ENCODE results near the gene CHRNA9. TPM values are rescaled to one million over a fixed set of nuclear protein-coding genes. Genes with fewer than 3 reads are reported as not detected.

The CHRNA9 gene
- total and polyA plus RNA-seq, 2 experiments from 2014 or later, result 0.50 to 1.6 TPM

GRCh38 chr4:40333921-40334352, 1.2 kb upstream of the CHRNA9 start:
- no peak for TF ChIP-seq EZH2phosphoT487 (IDR thresholded peaks at IDR 0.05; ENCODE audit: low read depth, severe bottlenecking, unreplicated experiment)
- TF ChIP-seq CTCF (IDR thresholded peaks at IDR 0.05; ENCODE audit: poor library complexity), result no peak
- no peak for TF ChIP-seq EZH2 (IDR thresholded peaks at IDR 0.05; ENCODE audit: borderline replicate concordance)
- WGBS (ENCODE audit: low lambda C conversion rate, missing lambda C conversion rate), result 55% methylated on average over 8 of the region's 8 CpGs
- H3K9me2 ChIP-seq (replicated peaks; ENCODE audit: insufficient read depth), result no peaks in the 10 kb centered on the region
- no peak overlapping the region for H3K4me2 ChIP-seq
- H3K27ac ChIP-seq, result no peak overlapping the region
- H3K36me3 ChIP-seq (replicated peaks; ENCODE audit: insufficient read depth, low read depth), result no peaks in the 10 kb centered on the region
- H4K20me1 ChIP-seq (ENCODE audit: insufficient read depth, poor library complexity, severe bottlenecking), result no peaks in the 10 kb centered on the region
- H3K9me3 ChIP-seq (ENCODE audit: low read depth), result no peaks in the 10 kb centered on the region
- no peaks in the 10 kb centered on the region for H3K79me2 ChIP-seq
- no peaks in the 10 kb centered on the region for H3K4me1 ChIP-seq (ENCODE audit: insufficient read depth)
- no peaks in the 10 kb centered on the region for H3K27me3 ChIP-seq
- peak; percentile 36 for DNase-seq (ENCODE audit: low spot score)
- no peak overlapping the region for H2AFZ ChIP-seq
- no peak overlapping the region for H3K4me3 ChIP-seq

GRCh38 chr4:40335525-40335894, 377 bp downstream of the CHRNA9 start:
- no peak overlapping the region for H3K27ac ChIP-seq
- no peaks in the 10 kb centered on the region for H3K4me1 ChIP-seq (ENCODE audit: insufficient read depth)
- WGBS (ENCODE audit: low lambda C conversion rate, missing lambda C conversion rate), result 77% methylated on average over 4 of the region's 4 CpGs
- no peaks in the 10 kb centered on the region for H3K9me2 ChIP-seq (replicated peaks; ENCODE audit: insufficient read depth)
- no peak overlapping the region for H2AFZ ChIP-seq
- no peaks in the 10 kb centered on the region for H3K9me3 ChIP-seq (ENCODE audit: low read depth)
- no peaks in the 10 kb centered on the region for H3K27me3 ChIP-seq
- H3K36me3 ChIP-seq (replicated peaks; ENCODE audit: insufficient read depth, low read depth), result no peaks in the 10 kb centered on the region
- no peak overlapping the region for H3K4me3 ChIP-seq
- no peak for DNase-seq (ENCODE audit: low spot score)
- no peaks in the 10 kb centered on the region for H4K20me1 ChIP-seq (ENCODE audit: insufficient read depth, poor library complexity, severe bottlenecking)
- TF ChIP-seq EZH2phosphoT487 (IDR thresholded peaks at IDR 0.05; ENCODE audit: low read depth, severe bottlenecking, unreplicated experiment), result no peak
- no peak for TF ChIP-seq EZH2 (IDR thresholded peaks at IDR 0.05; ENCODE audit: borderline replicate concordance)
- no peak for TF ChIP-seq CTCF (IDR thresholded peaks at IDR 0.05; ENCODE audit: poor library complexity)
- H3K4me2 ChIP-seq, result no peak overlapping the region
- no peaks in the 10 kb centered on the region for H3K79me2 ChIP-seq

GRCh38 chr4:40337051-40337450, 1.9 kb downstream of the CHRNA9 start:
- no peaks in the 10 kb centered on the region for H3K36me3 ChIP-seq (replicated peaks; ENCODE audit: insufficient read depth, low read depth)
- no peaks in the 10 kb centered on the region for H3K79me2 ChIP-seq
- no peaks in the 10 kb centered on the region for H4K20me1 ChIP-seq (ENCODE audit: insufficient read depth, poor library complexity, severe bottlenecking)
- no peaks in the 10 kb centered on the region for H3K4me1 ChIP-seq (ENCODE audit: insufficient read depth)
- DNase-seq (ENCODE audit: low spot score), result no peak
- H3K4me2 ChIP-seq, result no peak overlapping the region
- H3K4me3 ChIP-seq, result no peak overlapping the region
- no peaks in the 10 kb centered on the region for H3K9me3 ChIP-seq (ENCODE audit: low read depth)
- H3K27ac ChIP-seq, result no peak overlapping the region
- no peak overlapping the region for H2AFZ ChIP-seq
- TF ChIP-seq EZH2phosphoT487 (IDR thresholded peaks at IDR 0.05; ENCODE audit: low read depth, severe bottlenecking, unreplicated experiment) (no peak), EZH2 (IDR thresholded peaks at IDR 0.05; ENCODE audit: borderline replicate concordance) (no peak), CTCF (IDR thresholded peaks at IDR 0.05; ENCODE audit: poor library complexity) (no peak)
- H3K27me3 ChIP-seq, result no peaks in the 10 kb centered on the region
- no peaks in the 10 kb centered on the region for H3K9me2 ChIP-seq (replicated peaks; ENCODE audit: insufficient read depth)
- 90% methylated on average over 9 of the region's 9 CpGs for WGBS (ENCODE audit: low lambda C conversion rate, missing lambda C conversion rate)

GRCh38 chr4:40337523-40337922, 2.4 kb downstream of the CHRNA9 start:
- no peak for DNase-seq (ENCODE audit: low spot score)
- H3K4me3 ChIP-seq, result no peak overlapping the region
- H3K27me3 ChIP-seq, result no peaks in the 10 kb centered on the region
- no peaks in the 10 kb centered on the region for H3K9me3 ChIP-seq (ENCODE audit: low read depth)
- H3K27ac ChIP-seq, result no peak overlapping the region
- WGBS (ENCODE audit: low lambda C conversion rate, missing lambda C conversion rate), result 84% methylated on average over 2 of the region's 2 CpGs
- H3K4me2 ChIP-seq, result no peak overlapping the region
- H3K79me2 ChIP-seq, result no peaks in the 10 kb centered on the region
- H4K20me1 ChIP-seq (ENCODE audit: insufficient read depth, poor library complexity, severe bottlenecking), result no peaks in the 10 kb centered on the region
- H3K4me1 ChIP-seq (ENCODE audit: insufficient read depth), result no peaks in the 10 kb centered on the region
- no peak overlapping the region for H2AFZ ChIP-seq
- TF ChIP-seq EZH2 (IDR thresholded peaks at IDR 0.05; ENCODE audit: borderline replicate concordance) (no peak), EZH2phosphoT487 (IDR thresholded peaks at IDR 0.05; ENCODE audit: low read depth, severe bottlenecking, unreplicated experiment) (no peak), CTCF (IDR thresholded peaks at IDR 0.05; ENCODE audit: poor library complexity) (no peak)
- no peaks in the 10 kb centered on the region for H3K36me3 ChIP-seq (replicated peaks; ENCODE audit: insufficient read depth, low read depth)
- H3K9me2 ChIP-seq (replicated peaks; ENCODE audit: insufficient read depth), result no peaks in the 10 kb centered on the region
